Keratinocyte (primary cell): ENCODE measurements around the gene STAC3.

Source experiments
- CTCF ChIP-seq, 3 experiments: IDR thresholded peaks in 1 of 3; conservative IDR thresholded peaks in 1 of 3; optimal IDR thresholded peaks in 1 of 3; 2 replicates in 2 of 3; 3 replicates in 1 of 3; pipeline versions ENCODE3 to v1.5.1; 2011; ENCODE audit warnings: low read length in 3 of 3, mild to moderate bottlenecking in 3 of 3, moderate library complexity in 2 of 3, control low read depth in 1 of 3, inconsistent platforms in 1 of 3; ENCODE audit not compliant: insufficient read depth in 2 of 3; ENCODE audit errors: extremely low read depth in 1 of 3
- EZH2 ChIP-seq: IDR thresholded peaks from one replicate; pipeline ENCODE4 v1.6.1; 2012; ENCODE audit warnings: inconsistent platforms, mild to moderate bottlenecking, low read length, moderate library complexity

DNA sequence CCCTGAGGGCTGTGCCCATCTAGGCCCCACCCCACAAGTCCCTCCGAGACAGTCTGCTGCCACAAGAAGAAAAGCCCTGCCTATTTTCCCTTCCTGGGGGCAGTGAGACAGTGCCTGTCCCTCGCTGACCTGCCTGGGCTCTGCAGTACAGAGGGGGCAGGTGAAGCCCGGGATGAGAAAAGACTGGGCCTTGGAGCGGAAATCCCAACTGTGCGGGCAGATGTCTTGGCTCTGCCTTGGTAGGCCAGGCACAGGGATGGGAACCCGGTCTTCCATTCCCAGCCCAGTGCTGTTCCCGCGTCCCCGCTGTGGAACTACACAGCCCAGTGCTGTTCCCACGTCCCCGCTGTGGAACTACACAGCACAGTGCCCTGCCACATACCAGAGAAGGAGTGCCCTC, 47.2 kb downstream of the STAC3 start:
- TF ChIP-seq CTCF (optimal IDR thresholded peaks at IDR 0.05 in 1 of 3, IDR thresholded peaks at IDR 0.05 in 1 of 3, conservative IDR thresholded peaks at IDR 0.05 in 1 of 3; ENCODE audit: extremely low read depth in 1 of 3, insufficient read depth in 2 of 3, low read length in 3 of 3) (no peak), EZH2 (no peak)
